HG03060 (cell line): Measurements from ENCODE around the gene PGP.

ENCODE experiments used
- ATAC-seq: cut with Tn5 transposase; IDR thresholded peaks from one replicate; pipeline ENCODE4 v1.9.1; 2021; ENCODE audit warnings: low read depth, moderate number of reproducible peaks; ENCODE audit not compliant: unreplicated experiment

Gene PGP

GRCh38 chr16:2226245-2226793 is 11.7 kb upstream of the PGP start:
- ATAC-seq, result no peak

GRCh38 chr16:2223942-2224486 is 9.4 kb upstream of the PGP start:
- ATAC-seq, result no peak

GRCh38 chr16:2223221-2223941 is 8.7 kb upstream of the PGP start, which contains the start of gene E4F1:
Gene E4F1 (plus strand): TSS chr16:2223591. CDS start chr16:2223614, 23 bp downstream.
- ATAC-seq, result peak; percentile 91

- ATAC-seq, result no peak
Observed at GRCh38 chr16:2216330-2216729, 1.7 kb upstream of the PGP start.

GRCh38 chr16:2213817-2214718 is 572 bp downstream of the PGP start:
- no peak for ATAC-seq

GRCh38 chr16:2212362-2213324 is 2.0 kb downstream of the PGP start:
- no peak for ATAC-seq

GRCh38 chr16:2211923-2212347 is 2.7 kb downstream of the PGP start:
- no peak for ATAC-seq

- no peak for ATAC-seq
Observed at GRCh38 chr16:2210386-2211365, 4.0 kb downstream of the PGP start, which contains the start of gene BRICD5. Gene BRICD5 (minus strand): TSS chr16:2210863. CDS start chr16:2210833, 30 bp downstream.

GRCh38 chr16:2210009-2210332 is 4.7 kb downstream of the PGP start:
- ATAC-seq, result no peak

GRCh38 chr16:2209258-2210008 is 5.2 kb downstream of the PGP start:
- ATAC-seq, result no peak

GRCh38 chr16:2208772-2209171 is 5.9 kb downstream of the PGP start:
- no peak for ATAC-seq

- no peak for ATAC-seq
Observed at GRCh38 chr16:2208308-2208707, 6.3 kb downstream of the PGP start.

GRCh38 chr16:2207872-2208271 is 6.8 kb downstream of the PGP start:
- no peak for ATAC-seq

GRCh38 chr16:2206780-2207433 is 7.7 kb downstream of the PGP start:
- no peak for ATAC-seq

- no peak for ATAC-seq
Observed at GRCh38 chr16:2206420-2206779, 8.2 kb downstream of the PGP start.

- ATAC-seq, result peak; percentile 15
Observed at GRCh38 chr16:2205967-2206313, 8.7 kb downstream of the PGP start.

GRCh38 chr16:2205104-2205966 is 9.3 kb downstream of the PGP start, which contains the start of gene MLST8:
Gene MLST8 (plus strand): TSS chr16:2205454. CDS start chr16:2206086, 632 bp downstream.
- ATAC-seq, result peak; percentile 65
